Retina (tissue), 1 donor: ENCODE data around the gene SEMA7A.
"Not testable (repeated sequence)": the region's sequence is repeated elsewhere in the genome, so short reads cannot be mapped to it uniquely, and the experiment has no call there.

Source experiments
- DNase-seq: peaks from one replicate; pipeline ENCODE4 v3.0.0-alpha.2; 2016

Gene SEMA7A

GRCh38 chr15:74369084-74369745 lies 64.5 kb downstream of the SEMA7A start:
- DNase-seq: no peak

DNA sequence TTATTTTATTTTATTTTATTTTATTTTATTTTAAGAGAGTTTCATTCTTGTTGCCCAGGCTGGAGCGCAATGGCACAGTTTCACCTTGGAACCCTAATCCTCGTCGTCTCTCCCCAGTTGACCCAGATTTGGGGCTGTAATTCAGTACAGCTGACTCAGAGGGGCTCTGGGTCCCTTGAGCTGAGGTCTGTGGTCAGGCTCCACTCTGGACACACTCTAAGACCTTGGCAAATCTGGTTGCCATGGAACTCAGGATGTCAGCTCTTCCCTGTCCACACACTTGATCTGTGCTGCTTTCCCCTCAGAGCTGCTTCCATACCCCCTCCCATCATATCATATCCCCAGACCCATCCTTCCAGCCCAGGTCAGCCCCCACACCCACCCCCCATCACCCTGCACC lies 65.6 kb downstream of the SEMA7A start:
- no peak for DNase-seq

GRCh38 chr15:74367296-74367854 lies 66.4 kb downstream of the SEMA7A start, which contains the start of gene CYP11A1:
Gene CYP11A1, minus strand, starts transcription at chr15:74367646. Its CDS starts 61 bp downstream, at chr15:74367585.
- DNase-seq: no peak

GRCh38 chr15:74365598-74366445 lies 67.9 kb downstream of the SEMA7A start:
- DNase-seq: peak; percentile 85

GRCh38 chr15:74364936-74365597 lies 68.7 kb downstream of the SEMA7A start:
- no peak for DNase-seq

DNA sequence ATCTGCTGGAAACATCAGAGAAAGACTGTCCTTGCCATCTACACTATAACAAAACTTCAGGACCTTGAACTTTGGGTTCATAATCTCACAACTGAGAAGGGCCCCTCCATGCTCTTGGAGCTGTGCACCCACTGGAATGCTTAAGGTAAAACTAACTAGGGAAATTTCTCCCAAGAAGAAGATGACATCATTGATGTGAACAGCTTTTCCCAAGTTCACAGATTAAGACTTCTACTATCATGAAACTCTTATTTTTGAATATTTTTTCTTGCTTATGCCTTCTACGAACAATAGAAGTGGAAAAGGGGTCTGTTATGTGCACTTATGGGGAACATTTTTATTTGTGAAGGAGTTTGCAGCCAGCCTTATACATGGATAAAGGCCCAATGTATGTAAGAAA lies 71.3 kb downstream of the SEMA7A start:
- no peak for DNase-seq

DNA sequence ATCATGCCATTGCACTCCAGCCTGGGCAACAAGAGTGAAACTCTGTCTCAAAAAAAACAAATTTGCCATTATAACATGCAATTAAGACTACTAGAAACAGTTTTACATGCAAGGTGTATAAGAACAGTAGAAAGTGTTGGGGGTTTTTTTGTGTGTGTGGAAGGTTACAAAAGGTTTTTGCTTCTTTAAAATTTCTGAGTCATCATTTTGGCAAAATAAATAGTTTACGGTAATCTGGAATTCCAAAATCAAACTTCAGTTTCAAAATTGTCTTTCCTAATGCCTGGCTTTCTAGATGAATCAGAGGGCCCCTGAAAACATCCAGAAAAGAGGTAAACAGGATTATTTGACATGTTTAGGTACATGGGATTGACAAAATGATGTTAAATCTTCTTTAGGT lies 72.9 kb downstream of the SEMA7A start:
- not testable (repeated sequence) for DNase-seq

- not testable (repeated sequence) for DNase-seq
Observed at GRCh38 chr15:74359376-74359775, 74.4 kb downstream of the SEMA7A start.
